Left renal cortex interstitium (tissue), 4 donors: ENCODE data around the gene RWDD4. TPM values are rescaled to one million over a fixed set of nuclear protein-coding genes. Genes with fewer than 3 reads are reported as not detected.
"Not testable (repeated sequence)": the region's sequence is repeated elsewhere in the genome, so short reads cannot be mapped to it uniquely, and the experiment has no call there.

Experiments used
- DNase-seq, 4 donors: peaks; one replicate each; pipeline ENCODE4 v3.0.0-alpha.2; 2013; ENCODE audit warnings: low read depth in 4 of 4, low spot score in 2 of 4, missing footprints in 1 of 4
- polyA plus RNA-seq, 4 donors: library from polyadenylated mRNA; unstranded; fragments of 120-200 nt; gene quantifications; one replicate each; pipeline ENCODE4 v1.2.1, GENCODE V29; 2013; ENCODE audit not compliant: insufficient read length in 4 of 4

Gene RWDD4
- polyA plus RNA-seq, 4 donors: 33.8 to 40.9 (median 37.6) TPM

GRCh38 chr4:183636503-183636902, 22.5 kb downstream of the RWDD4 start:
- no peak for DNase-seq

GRCh38 chr4:183635741-183636140, 23.2 kb downstream of the RWDD4 start:
- peak in 1 of 4 donors; percentile 23 for DNase-seq

DNA sequence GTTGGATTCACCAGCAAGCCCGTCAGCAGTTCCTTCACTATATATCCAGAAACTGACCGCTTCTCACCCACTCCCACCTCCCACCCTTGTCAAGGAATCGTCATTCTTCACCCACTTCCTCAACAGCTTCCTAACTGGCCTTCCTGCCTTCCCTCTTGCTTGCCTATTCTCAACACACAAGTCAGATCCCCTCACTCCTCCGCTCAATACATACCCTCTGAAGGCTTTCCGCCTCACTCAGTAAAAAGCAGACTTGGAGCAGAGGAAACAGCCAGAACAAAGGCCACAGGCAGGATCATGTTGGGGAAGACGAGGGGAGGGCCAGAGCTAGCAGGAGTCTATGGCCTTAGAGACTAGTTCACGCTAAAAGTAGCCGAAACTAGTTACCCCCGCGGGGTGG, 23.7 kb downstream of the RWDD4 start:
- DNase-seq: peak in 1 of 4 donors; percentile 24

DNA sequence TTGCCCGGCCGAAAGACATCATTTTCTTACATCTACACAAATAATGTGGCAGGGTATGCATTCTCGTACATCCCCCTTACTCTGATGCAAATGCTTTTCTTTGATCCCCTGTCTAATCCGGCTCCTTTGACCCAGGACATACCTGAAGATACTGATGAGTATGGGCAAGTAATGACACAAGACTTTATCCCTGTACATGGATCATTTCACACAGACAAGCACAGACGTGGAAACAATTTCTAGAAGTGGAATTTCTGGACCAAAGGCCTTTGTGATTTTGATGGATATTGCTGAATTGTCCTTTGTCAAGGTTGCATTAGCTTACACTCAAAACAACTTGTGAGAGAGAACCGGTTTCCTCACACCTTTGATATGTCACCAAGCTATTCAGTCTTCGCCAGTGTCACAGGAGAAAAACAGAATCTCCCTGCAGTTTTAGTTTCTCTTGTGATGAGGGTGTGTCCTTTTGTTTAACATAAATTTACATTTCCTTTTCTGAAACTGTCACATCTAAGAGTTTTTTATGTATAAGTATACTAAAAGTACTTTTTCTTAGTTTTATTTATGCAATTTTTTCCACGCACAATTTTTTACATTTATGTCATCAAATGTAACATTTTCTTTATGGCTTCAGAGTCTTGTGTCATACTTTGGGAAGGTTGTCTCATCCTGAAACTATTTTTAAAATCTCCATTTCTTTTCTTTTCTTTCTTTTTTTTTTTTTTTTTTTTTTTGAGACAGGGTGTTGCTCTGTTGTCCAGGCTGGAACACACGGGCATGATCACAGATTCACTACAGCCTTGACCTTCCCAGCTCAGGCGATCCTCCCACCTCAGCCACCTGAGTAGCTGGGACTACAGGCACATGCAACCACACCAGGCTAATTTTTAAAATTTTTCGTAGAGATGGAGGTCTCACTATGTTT, 25.2 kb downstream of the RWDD4 start:
- no peak for DNase-seq

DNA sequence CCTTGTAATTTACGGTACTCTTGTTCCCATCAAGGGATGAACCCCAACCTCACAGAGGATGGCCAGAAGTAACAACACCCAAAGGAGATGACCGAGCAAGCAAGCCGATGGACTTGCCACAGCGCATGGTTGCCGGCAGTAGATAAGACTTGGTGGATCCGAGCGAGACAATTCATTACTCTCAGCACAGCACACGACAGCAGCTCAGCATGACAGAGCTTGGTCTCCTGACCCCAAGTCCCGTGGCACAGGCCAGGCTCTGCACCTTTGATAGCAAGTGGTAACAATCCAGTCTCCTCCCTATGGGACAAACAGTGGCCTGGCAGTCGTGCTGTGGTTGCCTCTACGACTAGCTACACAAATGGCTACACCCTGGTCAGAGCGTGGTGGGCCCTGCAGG, 26.3 kb downstream of the RWDD4 start:
- DNase-seq: no peak

- no peak for DNase-seq
Measured at GRCh38 chr4:183631577-183632198, 27.3 kb downstream of the RWDD4 start.

- DNase-seq: no peak
Measured at GRCh38 chr4:183627979-183628588, 30.9 kb downstream of the RWDD4 start.

DNA sequence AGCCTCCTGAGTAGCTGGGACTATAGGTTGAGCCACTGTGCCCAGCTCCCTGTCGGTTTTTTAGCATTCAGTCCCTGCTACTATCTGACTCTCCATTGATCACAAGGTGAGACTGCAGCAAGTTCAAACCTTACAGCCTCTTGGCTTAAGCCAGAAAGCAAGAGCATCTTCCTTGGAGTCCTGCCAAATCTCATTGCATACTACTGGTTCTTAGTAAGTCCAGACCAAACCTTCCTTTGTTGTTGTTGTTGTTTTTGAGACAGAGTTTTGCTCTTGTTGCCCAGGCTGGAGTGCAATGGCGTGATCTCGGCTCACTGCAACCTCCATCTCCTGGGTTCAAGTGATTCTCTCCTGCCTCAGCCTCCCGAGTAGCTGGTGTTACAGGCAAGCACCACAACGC, 31.7 kb downstream of the RWDD4 start:
- DNase-seq: not testable (repeated sequence)

- no peak for DNase-seq
Measured at GRCh38 chr4:183626168-183626567, 32.8 kb downstream of the RWDD4 start.

- DNase-seq: no peak
Measured at GRCh38 chr4:183624548-183624947, 34.4 kb downstream of the RWDD4 start.

DNA sequence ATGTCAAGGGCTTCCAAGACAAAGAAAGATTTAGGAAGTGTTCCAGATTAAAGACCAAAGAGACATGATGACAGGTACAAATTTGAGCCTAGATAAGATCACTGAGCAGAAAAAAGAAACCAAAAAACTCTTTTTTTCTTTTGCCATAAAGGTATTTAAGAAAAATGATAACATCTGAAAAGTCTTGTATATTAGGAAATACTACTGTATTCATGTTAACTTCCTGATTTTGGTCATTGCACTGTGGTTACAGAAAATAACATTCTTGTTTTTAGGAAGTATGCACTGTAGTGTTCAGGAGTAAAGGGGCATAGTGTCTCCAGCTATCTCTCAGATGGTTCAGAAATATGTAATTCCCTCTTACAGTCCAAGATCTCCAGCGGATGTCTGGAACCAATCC, 37.1 kb downstream of the RWDD4 start:
- no peak for DNase-seq

DNA sequence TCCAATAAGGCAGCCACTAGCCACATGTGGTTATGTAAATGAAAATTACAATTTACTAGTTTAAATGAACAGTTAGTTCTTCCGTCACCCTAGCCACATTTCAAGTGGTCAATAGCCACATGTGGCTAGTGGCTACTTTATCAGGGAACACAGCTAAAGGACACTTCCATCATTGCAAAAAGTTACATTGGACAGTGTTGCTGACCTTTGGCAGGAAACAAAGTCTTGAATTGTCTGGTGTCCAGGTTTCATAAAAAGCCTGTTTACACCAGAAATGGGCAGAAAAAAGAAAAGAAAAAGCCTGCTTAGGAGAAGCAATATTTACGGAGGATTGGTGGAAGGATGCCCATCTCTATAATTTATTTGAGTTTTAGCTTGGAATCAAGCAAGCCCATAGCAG, 38.6 kb downstream of the RWDD4 start:
- no peak for DNase-seq

- DNase-seq: no peak
Measured at GRCh38 chr4:183618681-183619080, 40.3 kb downstream of the RWDD4 start.

- DNase-seq: no peak
Measured at GRCh38 chr4:183617075-183617474, 41.9 kb downstream of the RWDD4 start.

- DNase-seq: no peak
Measured at GRCh38 chr4:183612329-183613250, 46.4 kb downstream of the RWDD4 start.

GRCh38 chr4:183611210-183611830, 47.7 kb downstream of the RWDD4 start:
- DNase-seq: no peak

DNA sequence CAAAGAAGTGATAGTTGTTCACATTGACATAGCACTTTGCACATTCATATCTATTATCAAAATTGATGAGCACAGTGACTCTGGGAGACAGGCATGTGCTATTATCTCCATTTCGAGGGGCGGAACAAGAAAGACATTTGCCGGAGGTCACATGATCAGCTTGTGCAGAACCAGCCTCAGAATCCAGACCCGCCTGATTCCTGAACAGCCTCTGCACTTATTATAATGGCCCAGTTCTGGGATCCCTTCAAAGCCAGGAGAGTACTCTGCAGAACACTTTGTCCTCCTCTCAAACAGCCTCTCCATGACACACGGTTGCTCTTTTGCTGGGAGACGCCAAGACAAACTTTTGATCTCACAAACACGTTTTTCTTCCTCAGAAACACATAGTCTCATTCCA, 48.4 kb downstream of the RWDD4 start:
- no peak for DNase-seq

DNA sequence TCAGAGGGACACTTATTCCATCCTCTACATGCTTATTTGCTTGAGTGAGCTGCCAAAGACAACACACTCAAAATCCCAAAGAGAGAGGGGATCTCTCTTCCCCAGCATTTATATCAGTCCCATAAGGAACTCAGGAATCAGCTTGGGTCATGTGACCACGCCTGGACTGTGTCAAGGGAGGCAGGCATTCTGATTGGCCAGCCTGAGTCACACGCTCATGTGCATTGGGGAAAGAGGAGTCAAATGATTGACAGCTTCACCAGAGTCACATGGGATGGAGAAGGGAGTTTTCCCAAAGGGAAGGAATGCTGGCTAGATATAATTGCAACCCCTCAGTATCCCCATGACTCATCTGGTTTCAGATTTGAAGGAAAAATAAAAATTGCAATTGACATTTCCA, 49.0 kb downstream of the RWDD4 start:
- DNase-seq: no peak

DNA sequence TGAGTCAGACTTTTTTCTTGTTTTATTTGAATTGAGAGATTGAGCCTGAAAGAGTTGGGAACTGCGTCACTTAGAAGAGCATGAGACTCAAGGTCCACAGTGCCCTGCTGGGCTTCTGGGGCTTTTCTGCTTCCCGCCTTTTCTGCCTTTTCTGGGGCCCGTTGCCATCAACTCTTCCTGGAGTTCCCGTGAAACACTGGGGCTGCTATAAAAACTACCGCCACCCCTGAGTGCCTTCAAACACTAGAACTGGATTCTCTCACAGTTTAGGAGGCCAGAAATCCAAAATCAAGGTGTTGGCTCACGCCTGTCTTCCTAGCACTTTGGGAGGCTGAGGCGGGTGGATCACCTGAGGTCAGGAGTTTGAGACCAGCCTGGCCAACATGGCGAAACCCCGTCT, 49.8 kb downstream of the RWDD4 start:
- DNase-seq: no peak

DNA sequence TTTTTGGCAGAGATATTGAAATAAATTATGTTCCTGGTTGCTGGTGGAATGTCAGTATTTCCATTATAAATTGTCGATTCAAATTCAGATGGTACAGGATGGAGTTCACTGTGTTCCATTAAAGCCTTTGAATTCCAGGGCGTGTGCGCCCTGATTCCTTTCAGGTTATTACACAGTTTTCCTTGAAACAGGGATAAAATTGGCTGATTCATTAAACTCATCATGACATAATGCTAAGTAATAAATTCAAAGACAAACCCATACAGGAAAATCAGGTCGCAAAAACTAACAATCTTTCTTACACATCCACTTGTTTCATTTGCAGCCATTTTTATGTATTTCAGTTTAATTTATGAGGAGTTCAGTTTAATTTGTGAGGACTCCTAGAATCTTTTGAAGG, 51.1 kb downstream of the RWDD4 start:
- no peak for DNase-seq
